GM21360 (cell line): Measurements from ENCODE around the gene AVL9.
"Not testable (repeated sequence)": the region's sequence is repeated elsewhere in the genome, so short reads cannot be mapped to it uniquely, and the experiment has no call there.

Experiments used
- ATAC-seq: cut with Tn5 transposase; IDR thresholded peaks from one replicate; pipeline ENCODE4 v1.9.1; 2021; ENCODE audit warnings: mild to moderate bottlenecking, moderate library complexity; ENCODE audit not compliant: unreplicated experiment

The AVL9 gene

DNA sequence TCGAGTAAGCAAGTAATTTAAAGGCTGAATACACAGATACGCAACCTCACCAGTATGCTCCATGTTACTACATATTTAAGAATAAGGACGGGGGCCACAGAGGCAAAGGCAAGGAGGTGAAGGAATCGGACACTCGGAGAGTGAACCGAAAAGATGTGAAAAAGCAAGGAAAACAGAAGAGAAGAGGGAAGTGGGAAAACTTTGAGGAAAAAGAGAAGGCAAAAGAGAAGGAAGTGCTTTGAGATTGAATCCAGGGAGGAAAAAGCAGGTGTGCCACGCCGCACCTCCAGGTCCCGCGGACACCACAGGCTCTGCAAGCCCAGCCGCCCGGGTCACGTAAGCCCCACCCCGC is 367 bp upstream of the AVL9 start:
- peak; percentile 10 for ATAC-seq

DNA sequence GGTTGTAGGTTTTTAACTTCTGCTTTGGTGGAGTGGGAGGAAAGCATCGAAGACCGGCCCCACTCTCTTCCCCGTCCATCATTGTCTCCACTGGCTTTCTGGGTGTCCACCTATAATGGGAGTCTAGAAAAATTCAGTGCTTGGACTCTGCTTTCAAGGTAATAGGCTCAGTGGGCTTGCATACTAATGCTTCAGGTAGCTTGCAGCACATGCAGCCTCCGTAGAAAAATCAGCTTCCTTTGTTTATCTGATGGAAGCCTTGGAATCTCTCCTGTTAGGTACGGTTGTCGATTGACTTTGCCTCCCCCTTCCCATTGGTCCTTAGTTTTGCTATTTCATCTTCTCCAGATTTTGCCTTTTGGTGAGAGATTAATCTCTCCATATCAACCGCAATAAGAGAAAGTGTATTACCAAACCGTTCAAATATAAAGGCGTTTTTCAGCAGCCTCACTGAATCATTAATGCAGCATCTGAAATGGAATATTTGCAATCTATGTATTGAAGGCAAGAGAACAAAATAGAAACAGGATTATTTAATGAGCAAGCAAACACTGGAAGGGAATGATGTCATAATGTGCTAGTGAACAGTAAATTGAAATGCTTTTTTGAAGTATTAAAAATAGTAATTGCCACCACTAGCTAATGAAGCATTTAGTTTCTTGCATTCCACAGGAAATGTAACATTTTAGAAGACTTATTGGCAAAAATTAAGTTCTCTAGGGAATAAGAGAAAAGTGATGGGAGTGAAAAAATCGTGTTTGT is 944 bp downstream of the AVL9 start:
- peak; percentile 2 for ATAC-seq

DNA sequence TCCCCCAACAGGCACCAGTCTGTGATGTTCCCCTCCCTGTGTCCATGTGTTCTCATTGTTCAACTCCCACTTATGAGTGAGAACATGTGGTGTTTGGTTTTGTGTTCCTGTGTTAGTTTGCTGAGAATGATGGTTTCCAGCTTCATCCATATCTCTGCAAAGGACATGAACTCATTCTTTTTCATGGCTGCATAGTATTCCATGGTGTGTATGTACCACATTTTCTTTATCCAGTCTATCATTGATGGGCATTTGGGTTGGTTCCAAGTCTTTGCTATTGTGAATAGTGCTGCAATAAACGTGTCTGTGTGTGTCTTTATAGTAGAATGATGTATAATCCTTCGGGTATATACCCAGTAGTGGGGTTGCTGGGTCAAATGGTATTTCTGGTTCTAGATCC is 4.5 kb downstream of the AVL9 start:
- ATAC-seq = not testable (repeated sequence)

DNA sequence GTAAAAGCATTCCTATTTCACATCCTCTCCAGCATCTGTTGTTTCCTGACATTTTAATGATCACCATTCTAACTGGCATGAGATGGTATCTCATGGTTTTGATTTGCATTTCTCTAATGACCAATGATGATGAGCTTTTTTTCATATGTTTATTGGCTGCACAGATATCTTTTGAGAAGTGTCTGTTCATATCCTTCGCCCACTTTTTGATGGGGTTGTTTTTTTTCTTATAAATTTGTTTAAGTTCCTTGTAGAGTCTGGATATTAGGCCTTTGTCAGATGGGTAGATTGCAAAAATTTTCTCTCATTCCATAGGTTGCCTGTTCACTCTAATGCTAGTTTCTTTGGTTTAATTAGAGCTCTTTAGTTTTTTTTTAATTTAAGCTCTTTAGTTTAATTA is 4.9 kb downstream of the AVL9 start:
- ATAC-seq = not testable (repeated sequence)

DNA sequence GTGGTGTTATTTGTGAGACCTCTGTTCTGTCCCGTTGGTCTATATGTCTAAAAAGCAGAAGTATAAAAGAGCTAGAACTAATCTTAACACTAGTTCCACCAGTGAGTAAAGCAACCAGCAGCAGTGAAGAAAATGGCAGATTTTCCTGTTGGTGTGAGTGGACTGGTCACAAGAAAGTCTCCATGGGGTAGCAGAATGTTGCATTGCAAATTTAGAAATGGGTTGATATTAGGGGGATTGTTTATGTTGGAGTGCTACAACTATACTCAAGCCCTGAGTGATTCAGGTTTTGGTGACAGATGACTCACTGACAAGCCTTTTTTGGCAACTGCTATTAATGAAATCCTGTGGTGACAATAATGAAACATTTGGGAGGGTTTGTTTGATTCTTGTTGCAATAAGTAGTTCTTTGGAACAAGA is 5.6 kb downstream of the AVL9 start:
- peak; percentile 75 for ATAC-seq

DNA sequence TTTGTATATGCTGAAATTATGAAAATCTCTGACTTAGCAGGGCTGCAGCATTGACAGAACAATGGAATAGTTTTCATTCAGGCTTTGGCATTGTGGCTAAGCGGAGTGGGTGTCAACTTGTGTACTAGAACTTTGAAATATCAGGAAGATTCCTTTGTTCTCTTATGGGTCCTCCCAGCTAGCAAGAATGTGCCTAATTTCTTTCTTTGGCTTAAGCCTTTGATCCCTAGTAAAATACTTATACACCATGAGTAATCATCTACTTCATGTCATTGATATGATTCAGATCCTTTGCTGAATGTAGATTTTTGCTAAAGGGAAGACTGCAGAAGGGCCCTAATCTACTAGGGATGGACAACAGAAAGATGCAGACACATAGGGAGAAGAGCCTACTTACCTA is 6.2 kb downstream of the AVL9 start:
- ATAC-seq = no peak

DNA sequence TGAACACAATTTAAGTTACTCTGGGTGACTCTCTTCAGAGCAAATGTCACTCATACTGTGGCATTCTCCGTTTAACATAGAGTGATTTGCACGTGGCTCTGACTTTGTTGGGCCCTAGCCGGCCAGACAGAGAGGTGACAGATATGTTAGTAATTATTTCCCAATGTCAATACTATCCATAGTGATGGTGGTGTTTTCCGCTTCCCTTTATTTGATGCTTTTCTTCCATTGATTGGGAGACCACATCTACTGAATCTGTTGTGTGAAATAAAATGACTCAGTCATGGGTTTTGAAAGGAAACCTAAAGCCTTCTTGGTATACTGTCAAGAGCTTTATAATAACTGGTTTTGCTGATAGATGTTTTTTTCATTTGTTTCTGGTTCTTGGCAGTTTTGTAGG is 7.4 kb downstream of the AVL9 start:
- no peak for ATAC-seq

DNA sequence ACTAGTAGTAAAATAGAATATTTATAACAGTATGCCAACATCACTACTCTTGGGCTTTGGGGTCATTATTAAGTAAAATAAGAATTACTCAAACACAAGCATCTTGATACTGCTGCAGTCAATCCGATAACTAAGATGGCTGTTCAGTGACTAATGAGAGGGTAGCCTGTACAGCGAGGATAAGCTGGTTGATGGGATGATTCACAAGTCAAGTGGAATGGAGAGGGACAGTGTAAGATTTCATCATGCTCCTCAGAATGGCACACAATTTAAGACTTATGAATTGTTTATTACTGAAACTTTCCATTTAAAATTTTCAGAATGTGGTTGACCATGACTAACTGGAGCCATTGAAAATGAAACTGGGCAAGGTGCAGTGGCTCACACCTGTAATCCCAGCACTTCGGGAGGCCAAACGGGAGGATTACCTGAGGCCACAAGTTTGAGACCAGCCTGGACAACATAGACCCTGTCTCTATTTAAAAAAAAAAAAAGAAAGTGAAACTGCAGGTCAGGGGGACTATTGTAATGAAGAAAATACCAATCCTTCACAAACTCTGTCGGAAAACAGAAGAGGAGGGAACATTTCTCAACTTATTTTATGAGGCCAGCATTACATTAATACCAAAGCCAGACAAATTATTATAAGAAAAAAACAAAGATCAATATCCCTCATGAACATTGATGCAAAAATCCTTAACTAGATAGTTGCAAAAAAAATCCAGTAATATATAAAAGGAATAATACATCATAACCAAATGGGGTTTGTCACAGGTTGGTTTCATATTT is 11.2 kb downstream of the AVL9 start:
- ATAC-seq = peak; percentile 48

DNA sequence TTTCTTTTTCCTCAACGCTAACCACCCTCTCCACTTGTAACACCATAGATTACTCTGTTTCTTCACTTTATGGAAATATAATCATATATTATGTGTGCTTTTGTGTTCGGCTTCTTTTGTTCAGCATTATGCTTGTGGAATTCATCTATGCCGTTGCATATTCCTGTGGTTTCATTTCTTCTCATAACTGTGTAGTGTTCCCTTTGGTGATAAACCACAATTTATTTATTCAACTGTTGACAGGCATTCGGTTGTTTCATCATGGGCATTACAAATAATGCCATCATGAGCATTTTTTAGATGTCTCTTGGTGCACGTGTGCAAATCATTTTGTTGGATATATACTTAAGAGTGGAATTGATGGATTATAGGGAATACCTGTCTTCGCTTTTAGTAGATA is 12.1 kb downstream of the AVL9 start:
- ATAC-seq = no peak

DNA sequence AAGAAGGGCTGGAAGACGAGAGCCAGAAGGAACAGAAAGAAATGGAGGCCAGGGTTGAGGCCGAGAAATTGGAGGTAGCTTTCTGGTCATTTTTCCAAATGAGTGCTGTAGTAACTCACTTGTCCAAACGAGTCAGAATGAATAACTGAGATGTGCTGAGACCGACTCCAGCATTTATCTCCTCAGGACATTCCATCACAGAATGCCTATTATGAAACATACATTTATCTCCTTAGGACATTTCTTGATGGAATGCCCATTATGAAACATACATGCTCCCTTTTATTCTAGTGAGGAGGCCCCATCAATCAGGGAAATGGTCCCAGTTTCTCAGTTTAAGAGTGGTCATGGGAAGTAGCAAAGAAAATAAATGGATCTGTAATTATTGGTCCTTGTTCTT is 16.5 kb downstream of the AVL9 start:
- no peak for ATAC-seq

DNA sequence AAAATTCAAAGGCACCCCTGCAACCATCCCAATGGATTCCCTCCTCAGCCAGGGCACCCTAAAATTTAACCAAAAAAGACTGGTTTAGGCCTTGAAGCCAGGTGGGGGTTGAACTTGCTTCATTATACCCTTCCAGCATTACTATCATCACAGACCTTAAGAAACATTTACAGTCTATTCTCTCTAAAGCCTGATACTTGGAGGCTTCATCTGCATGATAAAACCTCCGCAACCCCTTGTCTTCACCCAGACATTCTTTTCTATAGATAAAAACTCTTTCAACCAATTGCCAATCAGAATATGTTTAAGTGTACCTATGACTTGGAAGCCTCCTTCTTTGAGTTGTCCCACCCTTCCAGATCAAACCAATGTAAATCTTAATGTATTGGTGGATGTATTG is 17.9 kb downstream of the AVL9 start:
- ATAC-seq = no peak

DNA sequence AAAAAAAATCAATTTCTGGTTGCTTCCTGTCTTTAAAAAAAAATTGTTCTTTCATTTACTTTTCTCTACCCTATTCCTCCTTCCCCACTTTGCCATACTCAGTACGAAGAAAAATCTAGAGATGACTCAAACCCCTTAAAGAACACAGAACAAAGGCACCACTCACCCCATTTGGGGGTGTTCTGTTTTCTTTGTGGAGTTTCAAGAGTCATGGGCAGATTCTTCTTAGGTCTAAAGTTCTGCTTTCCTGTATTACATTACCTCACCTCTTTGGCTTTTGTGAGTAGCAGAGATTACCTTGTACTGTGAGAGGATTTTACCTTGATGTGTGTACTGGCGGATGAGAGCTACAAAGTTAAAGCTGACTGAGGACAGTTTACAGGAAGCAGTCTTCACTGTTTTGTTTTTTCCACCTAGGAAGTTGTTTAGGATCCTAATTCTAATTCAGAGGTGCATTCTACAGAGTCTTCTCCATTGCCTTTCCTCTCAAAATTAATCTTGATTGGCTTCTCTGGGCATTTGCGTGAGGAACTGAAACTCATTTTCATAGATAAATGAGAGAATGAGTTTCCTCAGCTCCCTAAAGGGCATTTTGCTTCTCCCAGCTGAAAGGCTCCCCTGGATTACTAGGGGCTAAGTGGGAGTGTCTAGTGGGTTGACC is 20.7 kb downstream of the AVL9 start:
- ATAC-seq = peak; percentile 92

DNA sequence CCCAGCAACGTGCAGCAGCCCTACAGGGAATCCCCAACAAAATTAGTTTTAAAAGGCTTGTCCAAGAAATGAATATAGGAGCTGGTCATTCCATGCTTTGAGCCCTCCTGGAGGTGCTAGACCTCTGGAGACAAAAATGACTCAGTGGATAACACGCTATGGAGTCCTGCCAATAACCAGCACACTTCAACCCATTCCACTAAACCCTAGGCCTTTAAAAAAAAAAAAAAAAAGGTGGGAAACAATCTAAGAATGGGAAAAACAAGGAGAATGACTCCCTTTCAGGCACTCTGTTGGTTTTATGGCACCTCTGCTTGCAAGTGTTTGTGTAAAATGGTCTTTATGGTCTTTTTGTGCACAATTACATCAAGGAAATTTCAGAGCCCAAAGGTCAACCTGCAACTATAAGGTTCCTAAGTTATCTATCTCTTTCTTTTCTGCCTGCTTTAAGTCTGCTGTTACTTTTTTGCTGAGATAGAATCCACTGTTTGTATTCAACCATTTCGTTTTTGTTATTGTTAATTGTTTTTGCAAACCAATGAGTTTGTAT is 21.3 kb downstream of the AVL9 start:
- ATAC-seq = no peak

DNA sequence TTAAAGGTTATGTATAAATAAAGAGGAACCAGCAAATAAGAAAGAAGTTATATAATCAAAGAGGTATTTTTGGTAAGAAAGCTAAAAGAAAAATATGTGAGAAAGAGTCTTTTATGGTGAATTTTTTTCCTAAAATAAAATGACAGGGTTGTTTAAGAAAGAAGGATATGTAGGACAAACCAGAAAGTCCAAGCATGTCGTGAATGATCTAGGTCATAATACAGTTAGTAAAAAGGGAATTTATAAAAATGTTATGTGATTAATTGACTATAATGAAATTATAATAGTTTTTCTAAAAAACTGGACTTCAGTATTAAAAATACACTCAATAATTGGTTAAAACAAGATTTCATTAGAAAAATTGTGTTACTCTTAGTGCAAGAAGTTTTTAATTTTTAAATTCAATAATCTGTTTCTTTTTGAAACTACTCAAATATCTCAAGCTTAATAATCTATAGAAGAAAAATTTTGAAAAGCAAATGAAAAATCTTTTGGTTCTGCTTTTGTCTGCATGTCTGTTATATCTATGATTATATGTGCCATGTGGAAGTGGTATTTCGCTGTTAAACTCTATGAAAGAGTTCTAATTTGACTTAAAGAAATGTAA is 23.3 kb downstream of the AVL9 start:
- no peak for ATAC-seq

DNA sequence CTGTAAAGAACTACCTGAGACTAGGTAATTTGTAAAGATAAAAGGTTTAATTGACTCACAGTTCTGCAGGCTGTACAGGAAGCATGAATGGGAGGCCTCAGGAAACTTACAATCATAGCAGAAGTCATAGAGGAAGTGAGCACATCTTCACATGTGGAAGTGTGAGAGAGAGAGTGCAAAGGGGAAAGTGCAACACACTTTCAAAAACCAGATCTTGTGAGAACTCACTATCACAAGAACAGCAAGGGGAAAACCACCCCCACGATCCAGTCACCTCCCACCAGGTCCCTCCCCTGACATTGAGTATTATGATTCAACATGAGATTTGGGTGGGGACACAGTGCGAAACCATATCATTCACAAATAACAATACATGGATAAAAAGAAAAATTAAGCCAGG is 24.5 kb downstream of the AVL9 start:
- ATAC-seq = no peak

DNA sequence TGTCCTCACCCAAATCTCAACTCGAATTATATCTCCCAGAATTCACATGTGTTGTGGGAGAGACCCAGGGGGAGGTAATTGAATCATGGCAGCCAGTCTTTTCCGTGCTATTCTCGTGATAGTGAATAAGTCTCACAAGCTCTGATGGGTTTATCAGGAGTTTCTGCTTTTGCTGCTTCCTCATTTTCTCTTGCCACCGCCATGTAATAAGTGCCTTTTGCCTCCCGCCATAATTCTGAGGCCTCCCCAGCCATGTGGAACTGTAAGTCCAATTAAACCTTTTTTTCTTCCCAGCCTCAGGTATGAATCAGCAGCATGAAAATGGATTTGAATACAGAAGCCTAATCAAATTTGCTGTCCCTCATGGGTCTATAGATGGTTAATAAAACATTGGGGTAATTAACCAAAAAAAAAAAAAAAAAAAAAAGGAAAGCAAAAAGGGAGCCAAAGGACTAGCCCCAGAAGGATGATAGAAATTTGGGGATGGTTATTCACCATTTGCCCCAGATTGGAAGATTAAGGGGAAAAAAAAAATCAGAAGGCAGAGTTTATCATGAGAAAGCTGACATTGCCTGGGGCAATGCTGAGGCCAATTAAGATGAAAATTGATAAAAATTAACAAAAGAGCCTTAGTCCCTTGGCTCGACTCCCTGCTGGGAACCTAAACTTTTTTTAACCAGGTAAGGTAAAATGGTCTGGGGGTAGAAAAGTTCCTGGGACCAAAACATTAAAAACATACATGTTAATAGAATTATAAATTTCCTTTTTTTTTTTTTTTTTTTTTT is 27.6 kb downstream of the AVL9 start:
- no peak for ATAC-seq

DNA sequence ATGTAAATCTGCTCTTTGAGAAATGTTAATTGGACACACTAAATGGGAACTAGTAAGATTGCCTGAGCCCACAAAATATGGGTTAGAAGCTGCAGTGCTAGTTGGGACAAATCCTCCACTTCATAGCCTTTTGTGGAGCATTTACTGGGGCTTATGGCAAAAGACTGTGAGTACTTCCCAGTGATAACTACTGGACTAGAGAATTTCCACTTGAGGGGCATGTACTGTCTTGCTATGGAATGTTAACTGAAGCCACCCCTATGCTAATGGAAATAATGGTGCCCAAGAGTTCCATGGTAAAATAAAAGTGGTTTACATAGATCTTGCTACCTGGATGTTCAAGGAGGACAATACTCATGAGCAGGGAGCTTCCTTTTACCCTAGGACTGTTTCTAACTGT is 29.3 kb downstream of the AVL9 start:
- ATAC-seq = no peak

DNA sequence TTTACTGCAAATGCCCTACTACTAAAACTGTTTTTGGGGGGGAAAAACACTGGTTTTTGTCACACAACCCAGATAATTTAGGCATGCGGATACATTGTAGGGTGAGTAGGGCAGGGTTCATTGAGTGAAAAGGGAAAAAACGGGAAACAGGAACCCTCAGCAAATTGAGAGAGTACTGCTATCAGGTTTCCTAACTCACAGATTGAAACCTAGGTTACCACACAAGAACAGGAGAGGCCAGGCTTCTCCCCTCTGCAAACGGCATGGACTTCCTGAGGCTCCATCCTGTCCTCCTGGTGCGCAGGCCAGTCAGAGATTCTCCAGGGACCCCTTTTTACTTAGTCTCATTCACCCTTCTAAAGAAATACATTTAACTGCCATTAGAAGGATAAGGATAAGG is 30.6 kb downstream of the AVL9 start:
- ATAC-seq = no peak

DNA sequence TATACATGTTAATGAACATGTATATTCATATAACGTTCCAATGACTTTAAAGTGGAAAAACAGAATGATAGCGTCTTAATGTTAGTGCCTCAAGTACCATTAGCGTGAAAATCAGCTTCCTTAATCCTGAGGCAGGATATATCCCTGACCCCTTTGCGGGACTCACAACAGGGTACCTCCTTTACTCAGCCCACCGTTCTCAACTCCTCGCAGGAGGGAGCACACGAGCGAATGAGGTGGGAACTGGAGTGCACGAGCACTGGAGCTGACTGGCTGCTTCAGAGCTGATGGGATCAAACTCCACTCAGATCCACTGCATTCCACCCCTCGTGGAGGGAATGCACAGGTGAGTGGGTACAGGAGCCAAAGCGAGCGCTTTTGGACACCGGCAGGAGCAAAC is 36.1 kb downstream of the AVL9 start:
- ATAC-seq = no peak

DNA sequence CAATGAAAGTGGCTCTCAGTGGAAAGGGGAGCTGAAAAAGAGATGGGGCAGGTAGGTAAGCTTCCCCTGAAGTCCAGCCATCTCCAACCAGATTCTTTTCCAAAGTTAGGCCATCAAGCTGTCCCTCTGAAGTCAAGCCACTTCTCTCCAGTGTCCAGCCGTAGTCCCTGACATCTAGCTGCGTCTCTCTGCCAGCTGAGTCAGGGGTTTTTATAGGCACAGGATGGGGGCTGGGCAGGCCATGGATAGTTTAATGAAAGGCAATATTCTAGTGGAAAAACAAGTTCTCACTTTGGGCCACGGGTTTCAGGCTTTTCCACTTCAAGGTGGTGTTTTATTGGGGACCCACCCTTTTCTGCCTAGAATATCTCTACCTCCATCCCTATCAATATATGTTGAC is 36.8 kb downstream of the AVL9 start:
- no peak for ATAC-seq

DNA sequence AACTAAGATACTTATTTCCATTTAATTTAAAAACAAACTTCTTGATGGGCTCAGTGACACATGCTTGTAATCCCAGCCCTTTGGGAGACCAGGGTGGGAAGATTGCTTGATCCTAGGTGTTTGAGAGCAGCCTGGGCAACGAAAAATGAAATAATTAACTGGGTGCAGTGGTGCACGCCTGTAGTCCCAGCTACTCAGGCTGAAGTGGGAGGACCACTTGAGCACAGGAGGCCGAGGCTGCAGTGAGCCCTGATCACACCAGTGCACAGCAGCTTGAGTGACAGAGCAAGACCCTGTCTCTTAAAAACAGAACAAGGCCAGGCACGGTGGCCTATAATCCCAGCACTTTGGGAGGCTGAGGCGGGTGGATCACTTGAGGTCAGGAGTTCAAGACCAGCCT is 37.4 kb downstream of the AVL9 start:
- no peak for ATAC-seq
